ENCODE results near the gene GOSR1.
"Not testable (repeated sequence)": the region's sequence is repeated elsewhere in the genome, so short reads cannot be mapped to it uniquely, and the experiment has no call there.

GRCh38 chr17:30561766-30562165, 84.6 kb downstream of the GOSR1 start:
- not testable (repeated sequence) for TF ChIP-seq CTCF (conservative IDR thresholded peaks at IDR 0.05); ZFX (IDR thresholded peaks at IDR 0.05)

Measured in C4-2B (cell line).